Smooth muscle cell (in vitro differentiated cells): ENCODE data around the gene TENM3. TPM values are rescaled to one million over a fixed set of nuclear protein-coding genes. Genes with fewer than 3 reads are reported as not detected.

Experiments used
- DNase-seq: peaks from one replicate; lab custom pipeline; 2025; ENCODE audit not compliant: unreplicated experiment; lab: John Stamatoyannopoulos, UW
- H2AFZ ChIP-seq: fragments of 200-600 bp; sonication (generic); 2 replicates; pipeline ENCODE4 v1.6.0; 2016; ENCODE audit warnings: antibody characterized with exemption, low read depth, mild to moderate bottlenecking
- H3F3A ChIP-seq: fragments of 200-600 bp; sonication (generic); 2 replicates; pipeline ENCODE4 v1.6.0; 2017; ENCODE audit warnings: antibody characterized with exemption, low read depth
- H3K27ac ChIP-seq: fragments of 200-600 bp; sonication (generic); 2 replicates; pipeline ENCODE4 v1.5.1; 2016; ENCODE audit warnings: low read depth, mild to moderate bottlenecking
- H3K27me3 ChIP-seq: fragments of 200-600 bp; sonication (generic); 2 replicates; pipeline ENCODE4 v1.6.1; 2016; ENCODE audit warnings: low read depth, mild to moderate bottlenecking
- H3K36me3 ChIP-seq: fragments of 200-600 bp; sonication (generic); 2 replicates; pipeline ENCODE4 v1.5.1; 2016; ENCODE audit warnings: low read depth
- H3K4me1 ChIP-seq: fragments of 200-600 bp; sonication (generic); 2 replicates; pipeline ENCODE4 v1.5.1; 2016; ENCODE audit warnings: low read depth
- H3K4me2 ChIP-seq: fragments of 200-600 bp; sonication (generic); 2 replicates; pipeline ENCODE4 v1.6.0; 2016; ENCODE audit warnings: mild to moderate bottlenecking
- H3K4me3 ChIP-seq: fragments of 200-600 bp; sonication (generic); 2 replicates; pipeline ENCODE4 v1.5.1; 2016; ENCODE audit warnings: mild to moderate bottlenecking
- H3K79me2 ChIP-seq: fragments of 200-600 bp; sonication (generic); 2 replicates; pipeline ENCODE4 v1.6.0; 2016; ENCODE audit warnings: low read depth, mild to moderate bottlenecking
- H3K9ac ChIP-seq: fragments of 200-600 bp; sonication (generic); 2 replicates; pipeline ENCODE4 v1.6.0; 2016; ENCODE audit warnings: low read depth
- H3K9me3 ChIP-seq: fragments of 200-600 bp; sonication (generic); replicated peaks from 2 replicates; pipeline ENCODE4 v1.5.1; 2016; ENCODE audit warnings: low read depth
- H4K20me1 ChIP-seq: fragments of 200-600 bp; sonication (generic); 2 replicates; pipeline ENCODE4 v1.6.0; 2016; ENCODE audit warnings: low read depth
- CTCF ChIP-seq: fragments of 200-600 bp; sonication (generic); IDR thresholded peaks from 2 replicates; pipeline ENCODE4 v1.5.1; 2017; ENCODE audit warnings: borderline replicate concordance, mild to moderate bottlenecking, antibody characterized with exemption; ENCODE audit not compliant: insufficient read depth, poor library complexity, severe bottlenecking
- WGBS: methylation state at CpG from one replicate; pipeline ENCODE4 v1.1.7; 2016; ENCODE audit warnings: low lambda C conversion rate; 5-methylcytosine and 5-hydroxymethylcytosine counted together
- polyA plus RNA-seq: library from polyadenylated mRNA; unstranded; fragments of >200 nt; fragmentation: Nextera tagmentation; extraction: Ambion mirVana; gene quantifications from 2 replicates; pipeline ENCODE4 v1.2.1, GENCODE V29; 2016
- total RNA-seq: library from RNA; depleted of rRNA; stranded (reverse); fragments of >200 nt; gene quantifications from 2 replicates; pipeline ENCODE4 v1.2.3, GENCODE V29; 2014

Gene TENM3
- total and polyA plus RNA-seq, 2 experiments from 2014 or later = 46.9 to 295 TPM

DNA sequence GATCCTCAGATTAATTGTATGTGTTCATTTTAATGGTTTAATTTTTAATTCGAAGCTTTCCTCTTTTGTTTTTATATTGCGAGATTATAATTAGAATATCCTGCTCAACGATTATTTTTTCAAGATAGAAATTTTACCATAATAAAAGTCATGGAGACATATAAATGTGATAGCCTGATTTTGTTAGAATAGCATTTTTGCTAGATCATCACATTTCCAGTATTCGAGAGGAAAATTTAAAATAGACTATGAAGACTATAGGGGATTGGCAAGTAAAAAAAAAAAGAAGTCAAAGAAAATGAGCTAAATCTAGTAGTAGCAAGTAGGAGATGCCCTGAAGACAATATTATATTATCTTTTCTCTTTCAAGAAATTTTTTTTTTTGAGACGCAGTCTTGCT is 60.6 kb downstream of the TENM3 start:
- H3K27ac ChIP-seq = no peak overlapping the region
- H4K20me1 ChIP-seq = no peaks in the 10 kb centered on the region
- no peaks in the 10 kb centered on the region for H3K27me3 ChIP-seq
- H3F3A ChIP-seq = no peaks in the 10 kb centered on the region
- H3K4me2 ChIP-seq = no peak overlapping the region
- H3K36me3 ChIP-seq = no peaks in the 10 kb centered on the region
- 98% methylated on average over 5 of the region's 5 CpGs for WGBS
- no peak overlapping the region for H3K9ac ChIP-seq
- H3K4me3 ChIP-seq = no peak overlapping the region
- H3K9me3 ChIP-seq = no peaks in the 10 kb centered on the region
- no peak for TF ChIP-seq CTCF
- no peak for DNase-seq
- no peak overlapping the region for H2AFZ ChIP-seq
- H3K4me1 ChIP-seq = peaks cover 5% of the 10 kb centered on the region
- peaks cover 25% of the 10 kb centered on the region for H3K79me2 ChIP-seq

DNA sequence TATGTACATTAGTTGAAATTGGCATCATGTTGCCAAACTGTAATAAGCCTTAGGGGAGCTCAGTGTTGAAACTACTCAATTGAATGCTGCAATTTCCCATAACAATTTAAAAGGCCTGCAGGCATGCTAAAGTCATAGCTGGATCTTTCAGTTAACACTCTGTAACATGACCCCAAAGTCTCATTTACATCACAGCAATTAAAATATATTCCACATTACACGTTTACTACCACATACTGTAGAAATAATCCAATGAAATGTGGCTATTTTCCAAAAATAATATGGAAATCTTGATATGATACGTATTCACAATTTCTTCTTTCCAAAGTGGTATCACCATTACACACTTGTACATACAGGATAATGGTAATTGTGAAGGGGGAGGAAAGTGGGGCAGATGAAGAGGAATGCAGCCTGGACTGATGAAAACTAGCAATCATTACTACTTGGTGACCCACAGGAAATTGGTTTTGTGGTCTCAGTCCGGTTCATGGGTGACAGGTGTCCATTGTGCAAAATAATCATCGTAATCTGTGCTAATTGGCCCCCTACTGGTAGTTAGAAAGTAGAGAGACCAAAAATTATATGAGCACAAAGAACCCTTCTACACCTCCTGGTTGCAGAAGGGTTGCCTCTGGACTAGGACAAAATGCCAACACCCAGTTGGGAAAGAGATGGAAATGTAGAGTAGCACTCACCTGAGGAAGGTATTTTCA is 63.7 kb downstream of the TENM3 start:
- Histone ChIP-seq H3K9me3 (no peaks in the 10 kb centered on the region), H3K9ac (no peak overlapping the region), H3K36me3 (no peaks in the 10 kb centered on the region), H2AFZ (no peak overlapping the region), H3K4me3 (no peak overlapping the region), H3K27me3 (no peaks in the 10 kb centered on the region), H3K27ac (peak overlapping the region; percentile 60), H3K79me2 (peaks cover 26% of the 10 kb centered on the region), H3F3A (no peaks in the 10 kb centered on the region), H3K4me2 (peak overlapping the region; percentile 41), H4K20me1 (no peaks in the 10 kb centered on the region), H3K4me1 (peaks cover 5% of the 10 kb centered on the region)
- peak; percentile 34 for TF ChIP-seq CTCF
- WGBS = 80% methylated on average over 4 of the region's 4 CpGs
- no peak for DNase-seq

DNA sequence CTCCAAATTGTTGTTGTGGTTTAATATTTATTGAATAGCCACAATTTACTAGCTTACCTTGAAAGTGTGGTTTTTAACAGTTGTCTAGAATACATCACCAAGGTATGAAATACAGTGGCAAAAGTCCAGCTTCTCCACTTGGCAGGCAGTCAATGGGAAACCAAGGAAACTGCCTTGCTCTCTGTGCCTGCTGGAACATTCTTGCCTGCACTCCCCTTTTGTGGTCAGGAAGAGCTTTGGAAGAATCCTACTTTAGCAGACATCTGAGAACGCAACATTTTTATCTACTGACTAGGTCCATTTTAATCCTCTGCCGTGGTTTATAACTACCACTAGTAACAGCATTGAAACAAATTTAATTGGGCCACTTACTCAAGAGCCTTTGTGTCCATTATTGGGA is 64.5 kb downstream of the TENM3 start:
- H4K20me1 ChIP-seq = no peaks in the 10 kb centered on the region
- TF ChIP-seq CTCF = no peak
- H3K79me2 ChIP-seq = peaks cover 27% of the 10 kb centered on the region
- H3K36me3 ChIP-seq = no peaks in the 10 kb centered on the region
- no peaks in the 10 kb centered on the region for H3K27me3 ChIP-seq
- H3K9ac ChIP-seq = no peak overlapping the region
- DNase-seq = no peak
- H3K27ac ChIP-seq = peak overlapping the region; percentile 60
- peaks cover 5% of the 10 kb centered on the region for H3K4me1 ChIP-seq
- no peak overlapping the region for H2AFZ ChIP-seq
- WGBS = 2% methylated on average over 2 of the region's 2 CpGs
- peak overlapping the region; percentile 41 for H3K4me2 ChIP-seq
- no peaks in the 10 kb centered on the region for H3K9me3 ChIP-seq
- H3F3A ChIP-seq = no peaks in the 10 kb centered on the region
- H3K4me3 ChIP-seq = no peak overlapping the region

GRCh38 chr4:182309877-182310276 is 66.7 kb downstream of the TENM3 start:
- peaks cover 5% of the 10 kb centered on the region for H3K4me1 ChIP-seq
- no peak for DNase-seq
- peaks cover 7% of the 10 kb centered on the region for H3K9me3 ChIP-seq
- 93% methylated on average over 1 of the region's 1 CpG for WGBS
- H3K9ac ChIP-seq = no peak overlapping the region
- peaks cover 32% of the 10 kb centered on the region for H3K79me2 ChIP-seq
- no peak overlapping the region for H3K27ac ChIP-seq
- H3K27me3 ChIP-seq = no peaks in the 10 kb centered on the region
- no peak overlapping the region for H3K4me3 ChIP-seq
- TF ChIP-seq CTCF = no peak
- H3K4me2 ChIP-seq = no peak overlapping the region
- H4K20me1 ChIP-seq = no peaks in the 10 kb centered on the region
- no peak overlapping the region for H2AFZ ChIP-seq
- H3K36me3 ChIP-seq = no peaks in the 10 kb centered on the region
- H3F3A ChIP-seq = no peaks in the 10 kb centered on the region
